Epithelial cell of esophagus (primary cell): ENCODE measurements around the gene CBFA2T3.

Experiments
- DNase-seq: peaks from one replicate; pipeline ENCODE4 v3.0.0; 2010; ENCODE audit warnings: low read depth
- H3K4me3 ChIP-seq: 2 replicates; pipeline ENCODE4 v1.5.1; 2011; ENCODE audit warnings: mild to moderate bottlenecking, low read length, control low read depth
- TF ChIP-seq, protein P1 (sequence below): IDR thresholded peaks from 2 replicates; pipeline ENCODE4 v1.5.1; 2011; ENCODE audit warnings: low read depth, mild to moderate bottlenecking, low read length, control low read depth, inconsistent platforms; ENCODE audit not compliant: insufficient read depth; ENCODE audit errors: missing control alignments

CBFA2T3 gene

DNA sequence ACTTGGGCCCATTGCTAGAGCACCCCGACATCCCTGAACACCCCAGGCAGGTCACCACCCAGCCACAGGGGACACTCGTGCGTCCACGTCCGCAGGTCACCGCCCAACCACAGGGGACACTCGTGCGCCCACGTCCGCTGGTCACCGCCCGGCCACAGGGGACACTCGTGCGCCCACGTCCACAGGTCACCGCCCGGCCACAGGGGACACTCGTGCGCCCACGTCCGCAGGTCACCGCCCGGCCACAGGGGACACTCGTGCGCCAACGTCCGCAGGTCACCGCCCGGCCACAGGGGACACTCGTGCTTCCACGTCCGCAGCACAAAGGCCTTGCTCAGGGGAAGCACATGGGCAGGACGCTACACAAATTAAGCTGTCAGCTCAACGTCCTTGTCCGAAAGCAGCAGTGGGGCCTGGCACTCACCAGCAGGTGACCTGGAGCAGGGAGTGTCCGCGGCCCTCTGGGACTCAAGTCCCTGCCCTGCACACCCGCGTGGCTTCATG, 137.9 kb downstream of the CBFA2T3 start:
- TF ChIP-seq, protein P1, sequence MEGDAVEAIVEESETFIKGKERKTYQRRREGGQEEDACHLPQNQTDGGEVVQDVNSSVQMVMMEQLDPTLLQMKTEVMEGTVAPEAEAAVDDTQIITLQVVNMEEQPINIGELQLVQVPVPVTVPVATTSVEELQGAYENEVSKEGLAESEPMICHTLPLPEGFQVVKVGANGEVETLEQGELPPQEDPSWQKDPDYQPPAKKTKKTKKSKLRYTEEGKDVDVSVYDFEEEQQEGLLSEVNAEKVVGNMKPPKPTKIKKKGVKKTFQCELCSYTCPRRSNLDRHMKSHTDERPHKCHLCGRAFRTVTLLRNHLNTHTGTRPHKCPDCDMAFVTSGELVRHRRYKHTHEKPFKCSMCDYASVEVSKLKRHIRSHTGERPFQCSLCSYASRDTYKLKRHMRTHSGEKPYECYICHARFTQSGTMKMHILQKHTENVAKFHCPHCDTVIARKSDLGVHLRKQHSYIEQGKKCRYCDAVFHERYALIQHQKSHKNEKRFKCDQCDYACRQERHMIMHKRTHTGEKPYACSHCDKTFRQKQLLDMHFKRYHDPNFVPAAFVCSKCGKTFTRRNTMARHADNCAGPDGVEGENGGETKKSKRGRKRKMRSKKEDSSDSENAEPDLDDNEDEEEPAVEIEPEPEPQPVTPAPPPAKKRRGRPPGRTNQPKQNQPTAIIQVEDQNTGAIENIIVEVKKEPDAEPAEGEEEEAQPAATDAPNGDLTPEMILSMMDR = no peak
- H3K4me3 ChIP-seq = no peak overlapping the region
- no peak for DNase-seq

DNA sequence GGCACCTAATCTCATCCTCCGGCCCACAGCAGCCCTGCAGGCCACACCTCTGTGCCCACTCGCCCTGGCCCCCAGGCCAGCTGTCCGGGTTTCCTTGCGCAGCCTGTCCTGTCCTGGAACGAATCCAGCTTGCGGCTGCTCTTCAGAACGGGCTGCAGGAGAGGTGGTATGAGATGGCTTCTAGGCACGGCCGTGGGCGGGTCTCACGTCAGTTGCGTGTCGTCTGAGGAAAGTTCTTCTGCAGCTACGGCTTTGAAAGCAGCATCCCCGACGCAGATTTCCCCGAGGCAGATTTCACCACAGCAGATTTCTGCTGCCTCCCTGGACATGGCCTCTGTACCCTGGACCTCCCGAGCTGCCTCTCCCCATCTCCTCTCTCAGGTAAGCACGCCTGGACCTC, 138.4 kb downstream of the CBFA2T3 start:
- no peak overlapping the region for H3K4me3 ChIP-seq
- TF ChIP-seq, protein P1 = no peak
- no peak for DNase-seq

DNA sequence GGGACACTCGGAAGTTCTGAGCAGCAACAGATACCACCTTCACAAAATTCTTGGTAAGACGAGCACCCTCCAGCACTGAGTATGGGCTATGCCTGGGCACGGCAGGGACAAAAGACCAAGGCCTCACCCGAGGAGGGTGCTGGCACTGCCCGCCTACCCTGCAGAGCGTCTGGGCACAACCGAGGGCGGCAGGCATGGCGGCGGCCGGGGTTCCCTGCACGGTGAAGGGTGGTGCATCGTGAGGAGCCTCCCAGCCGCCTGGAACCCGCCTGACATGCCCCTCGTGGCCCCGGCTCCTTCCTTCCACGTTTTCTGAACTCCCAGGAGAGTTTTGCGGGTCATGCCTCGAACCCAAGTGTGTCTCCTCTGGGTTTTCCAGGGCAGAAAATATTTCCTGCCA, 139.2 kb downstream of the CBFA2T3 start:
- no peak overlapping the region for H3K4me3 ChIP-seq
- DNase-seq = no peak
- TF ChIP-seq, protein P1 = no peak

DNA sequence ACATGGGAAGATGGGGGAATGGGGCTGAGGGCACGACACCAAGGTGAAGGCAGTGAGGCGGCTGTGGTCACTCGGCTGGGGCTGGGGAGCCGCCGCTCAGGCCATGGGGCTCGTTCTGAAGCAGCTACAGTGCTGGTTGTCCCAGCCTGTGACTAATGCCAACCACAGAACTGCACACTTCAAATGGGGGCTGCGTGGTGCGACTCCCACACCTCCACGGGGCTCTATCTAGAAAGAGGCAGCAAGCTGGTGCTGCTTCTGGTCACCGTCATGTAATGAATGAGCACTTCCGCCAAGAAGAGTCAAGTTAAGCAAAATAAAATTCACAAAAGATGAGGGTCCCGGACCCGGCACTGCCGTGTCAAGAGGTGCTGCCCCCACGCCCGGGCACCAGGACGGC, 140.2 kb downstream of the CBFA2T3 start:
- no peak for DNase-seq
- H3K4me3 ChIP-seq = no peak overlapping the region
- TF ChIP-seq, protein P1 = no peak

DNA sequence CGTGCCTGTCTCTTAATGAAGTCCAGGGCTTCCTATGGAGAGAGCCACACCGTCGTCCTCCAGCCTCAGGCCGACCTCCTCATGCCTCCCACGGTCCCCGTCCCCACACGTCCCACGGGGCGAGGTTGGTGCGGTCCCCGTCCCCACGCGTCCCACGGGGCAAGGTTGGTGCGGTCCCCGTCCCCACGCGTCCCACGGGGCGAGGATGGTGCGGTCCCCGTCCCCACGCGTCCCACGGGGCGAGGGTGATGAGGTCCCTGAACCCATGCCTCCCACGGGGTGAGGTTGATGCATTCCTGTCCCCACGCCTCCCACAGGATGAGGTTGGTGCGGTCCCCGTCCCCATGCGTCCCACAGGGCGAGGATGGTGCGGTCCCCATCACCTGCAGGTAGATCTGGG, 141.2 kb downstream of the CBFA2T3 start:
- no peak for DNase-seq
- H3K4me3 ChIP-seq = no peak overlapping the region
- TF ChIP-seq, protein P1 = no peak

DNA sequence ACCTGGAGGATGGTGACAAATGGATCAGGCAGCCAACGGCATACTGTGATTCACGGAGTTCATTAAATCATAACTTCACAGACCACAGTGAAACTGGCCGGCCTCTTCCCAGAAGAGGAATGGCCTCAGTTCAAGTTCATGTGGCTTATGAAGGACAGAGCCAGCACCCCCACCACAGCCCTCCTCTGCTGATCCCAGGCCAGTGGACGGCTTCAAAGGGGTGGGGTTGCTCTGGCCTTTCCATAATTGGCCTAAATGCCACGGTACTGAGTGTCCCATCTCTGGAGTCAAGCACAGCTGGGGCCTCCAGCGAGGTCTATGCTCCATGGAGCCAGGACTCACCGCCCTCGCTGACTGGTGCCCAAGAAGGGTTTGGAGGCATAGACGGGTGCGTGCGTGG, 141.6 kb downstream of the CBFA2T3 start:
- DNase-seq = no peak
- TF ChIP-seq, protein P1 = no peak
- H3K4me3 ChIP-seq = no peak overlapping the region

DNA sequence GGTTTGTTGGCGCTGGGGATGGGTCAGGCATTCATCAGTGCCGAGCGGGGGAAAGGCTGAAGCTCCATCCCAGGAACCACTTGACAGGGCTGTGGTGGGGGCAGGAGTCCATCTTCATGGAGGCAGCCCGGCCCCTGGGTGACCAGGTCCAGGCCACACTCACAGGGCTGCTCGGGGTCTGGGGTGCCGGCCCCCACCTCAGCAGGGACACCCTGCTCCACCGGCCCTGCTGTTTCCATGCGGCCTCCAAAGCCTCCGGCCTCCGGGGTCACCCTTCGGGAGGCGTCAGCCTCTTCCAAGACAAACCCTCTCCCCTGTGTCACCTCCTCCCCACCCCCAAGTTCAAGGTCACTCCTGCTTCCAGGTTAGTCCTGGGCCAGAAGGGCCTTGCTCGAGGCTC, 142.3 kb downstream of the CBFA2T3 start:
- DNase-seq = no peak
- TF ChIP-seq, protein P1 = no peak
- no peak overlapping the region for H3K4me3 ChIP-seq
